Upper lobe of left lung (tissue), 4 donors: ENCODE measurements around the gene PRELID1.

Source experiments
- EP300 ChIP-seq, 4 donors: sonication (generic); formaldehyde crosslinking; IDR thresholded peaks; one replicate each; pipeline ENCODE4 v1.5.1; 2017; ENCODE audit warnings: antibody characterized with exemption in 4 of 4, control low read depth in 2 of 4
- POLR2A ChIP-seq, 4 donors: fragments of 450-650 bp; IDR thresholded peaks; one replicate each; pipeline ENCODE4 v1.5.1; 2016 to 2017; ENCODE audit warnings: antibody characterized with exemption in 4 of 4, mild to moderate bottlenecking in 2 of 4
- TF ChIP-seq, protein P1 (sequence below), 6 experiments: fragments of 450-650 bp in 4 of 6; fragments of 200-600 bp in 2 of 6; sonication (generic) in 2 of 6; IDR thresholded peaks; one replicate each; pipeline ENCODE4 v1.5.1; 2016 to 2019; ENCODE audit warnings: antibody characterized with exemption in 6 of 6

DNA sequence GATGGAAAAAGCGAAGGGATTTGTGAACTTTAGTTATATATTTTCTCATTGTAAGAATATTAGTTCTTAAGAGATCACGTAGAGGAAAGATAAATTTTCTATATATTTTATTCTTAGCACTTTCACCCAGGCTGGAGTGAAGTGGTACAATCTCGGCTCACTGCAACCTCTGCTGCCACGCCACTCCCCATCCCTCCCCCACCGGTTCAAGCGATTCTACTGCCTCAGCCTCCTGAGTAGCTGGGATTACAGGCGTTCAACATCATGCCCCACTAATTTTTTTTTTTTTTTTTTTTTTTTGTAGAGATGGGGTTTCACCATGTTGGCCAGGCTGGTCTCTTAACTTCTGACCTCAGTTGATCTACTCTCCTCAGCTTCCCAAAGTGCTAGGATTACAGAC lies 42.6 kb upstream of the PRELID1 start:
- TF ChIP-seq, protein P1, sequence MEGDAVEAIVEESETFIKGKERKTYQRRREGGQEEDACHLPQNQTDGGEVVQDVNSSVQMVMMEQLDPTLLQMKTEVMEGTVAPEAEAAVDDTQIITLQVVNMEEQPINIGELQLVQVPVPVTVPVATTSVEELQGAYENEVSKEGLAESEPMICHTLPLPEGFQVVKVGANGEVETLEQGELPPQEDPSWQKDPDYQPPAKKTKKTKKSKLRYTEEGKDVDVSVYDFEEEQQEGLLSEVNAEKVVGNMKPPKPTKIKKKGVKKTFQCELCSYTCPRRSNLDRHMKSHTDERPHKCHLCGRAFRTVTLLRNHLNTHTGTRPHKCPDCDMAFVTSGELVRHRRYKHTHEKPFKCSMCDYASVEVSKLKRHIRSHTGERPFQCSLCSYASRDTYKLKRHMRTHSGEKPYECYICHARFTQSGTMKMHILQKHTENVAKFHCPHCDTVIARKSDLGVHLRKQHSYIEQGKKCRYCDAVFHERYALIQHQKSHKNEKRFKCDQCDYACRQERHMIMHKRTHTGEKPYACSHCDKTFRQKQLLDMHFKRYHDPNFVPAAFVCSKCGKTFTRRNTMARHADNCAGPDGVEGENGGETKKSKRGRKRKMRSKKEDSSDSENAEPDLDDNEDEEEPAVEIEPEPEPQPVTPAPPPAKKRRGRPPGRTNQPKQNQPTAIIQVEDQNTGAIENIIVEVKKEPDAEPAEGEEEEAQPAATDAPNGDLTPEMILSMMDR (IDR thresholded peaks at IDR 0.05): no peak
- TF ChIP-seq EP300 (IDR thresholded peaks at IDR 0.05) (no peak), POLR2A (IDR thresholded peaks at IDR 0.05) (no peak)
